Activated CD4-positive, alpha-beta T cell treated with anti-CD3 and anti-CD28 coated beads for 1 hour (primary cell): Measurements from ENCODE around the gene ARMS2.

Experiments used
- DNase-seq: peaks from one replicate; pipeline ENCODE4 v3.0.0-alpha.2; 2020

ARMS2 gene

GRCh38 chr10:122454071-122454470 lies 382 bp upstream of the ARMS2 start:
- no peak for DNase-seq

GRCh38 chr10:122455376-122456079 lies 1.1 kb downstream of the ARMS2 start:
- DNase-seq: no peak

- no peak for DNase-seq
Measured at GRCh38 chr10:122457934-122458333, 3.5 kb downstream of the ARMS2 start.

- DNase-seq: no peak
Measured at GRCh38 chr10:122458693-122459092, 4.2 kb downstream of the ARMS2 start.

GRCh38 chr10:122459561-122460273 lies 5.3 kb downstream of the ARMS2 start:
- no peak for DNase-seq

GRCh38 chr10:122460891-122461293 lies 6.4 kb downstream of the ARMS2 start:
- DNase-seq: no peak

GRCh38 chr10:122461367-122461728 lies 6.9 kb downstream of the ARMS2 start, which contains the start of gene HTRA1:
Gene HTRA1, plus strand, starts transcription at chr10:122461553. Its CDS starts 100 bp downstream, at chr10:122461653.
- no peak for DNase-seq

- DNase-seq: no peak
Measured at GRCh38 chr10:122461729-122462532, 7.5 kb downstream of the ARMS2 start.

GRCh38 chr10:122462533-122463465 lies 8.3 kb downstream of the ARMS2 start:
- DNase-seq: no peak

- no peak for DNase-seq
Measured at GRCh38 chr10:122463466-122464249, 9.2 kb downstream of the ARMS2 start.

GRCh38 chr10:122464250-122464510 lies 9.7 kb downstream of the ARMS2 start:
- no peak for DNase-seq

- DNase-seq: no peak
Measured at GRCh38 chr10:122464586-122464985, 10.1 kb downstream of the ARMS2 start.

GRCh38 chr10:122465401-122466040 lies 11.1 kb downstream of the ARMS2 start:
- DNase-seq: no peak

- DNase-seq: no peak
Measured at GRCh38 chr10:122466951-122467381, 12.5 kb downstream of the ARMS2 start.

GRCh38 chr10:122467701-122468100 lies 13.2 kb downstream of the ARMS2 start:
- no peak for DNase-seq

- DNase-seq: no peak
Measured at GRCh38 chr10:122468307-122468925, 14.0 kb downstream of the ARMS2 start.

- DNase-seq: no peak
Measured at GRCh38 chr10:122468926-122469781, 14.7 kb downstream of the ARMS2 start.

GRCh38 chr10:122469848-122470247 lies 15.4 kb downstream of the ARMS2 start:
- no peak for DNase-seq

GRCh38 chr10:122471531-122472177 lies 17.2 kb downstream of the ARMS2 start:
- no peak for DNase-seq
